ENCODE data around the gene TMEM109. TPM values are rescaled to one million over a fixed set of nuclear protein-coding genes. Genes with fewer than 3 reads are reported as not detected.

Gene TMEM109
- total RNA-seq, 4 donors from 2014 or later = 79.6 to 150 (median 88.7) TPM

DNA sequence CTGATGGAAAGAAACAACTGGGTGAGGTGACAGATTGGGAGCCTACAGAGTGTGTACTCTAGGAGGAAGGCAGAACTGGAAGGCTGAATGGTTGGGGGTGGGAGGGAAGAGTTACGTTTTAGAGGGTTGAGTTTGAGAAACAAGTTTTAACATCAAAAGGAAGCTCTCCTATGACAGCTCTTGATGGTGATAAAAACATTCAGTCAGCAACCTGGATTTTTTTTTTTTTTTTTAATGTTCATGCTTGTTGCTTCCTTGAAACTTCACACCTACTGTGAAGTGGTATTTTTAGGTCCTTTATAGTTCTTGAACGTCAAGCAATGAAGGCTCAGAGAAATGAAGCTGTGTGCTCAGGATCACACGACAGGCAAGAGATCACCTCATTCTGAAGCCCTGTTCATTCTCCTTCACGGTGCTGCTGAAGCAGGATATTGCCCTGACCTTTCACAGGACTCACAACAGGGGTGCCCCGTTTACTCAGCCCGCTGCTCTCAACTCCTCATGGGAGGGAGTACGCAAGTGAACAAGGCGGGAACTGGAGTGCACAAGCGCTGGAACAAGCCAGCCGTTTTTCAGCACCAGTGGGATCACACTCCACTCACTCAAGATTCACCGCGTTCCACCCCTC is 1.6 kb upstream of the TMEM109 start:
- no peak for DNase-seq (ENCODE audit: low spot score)
- TF ChIP-seq, protein P1, sequence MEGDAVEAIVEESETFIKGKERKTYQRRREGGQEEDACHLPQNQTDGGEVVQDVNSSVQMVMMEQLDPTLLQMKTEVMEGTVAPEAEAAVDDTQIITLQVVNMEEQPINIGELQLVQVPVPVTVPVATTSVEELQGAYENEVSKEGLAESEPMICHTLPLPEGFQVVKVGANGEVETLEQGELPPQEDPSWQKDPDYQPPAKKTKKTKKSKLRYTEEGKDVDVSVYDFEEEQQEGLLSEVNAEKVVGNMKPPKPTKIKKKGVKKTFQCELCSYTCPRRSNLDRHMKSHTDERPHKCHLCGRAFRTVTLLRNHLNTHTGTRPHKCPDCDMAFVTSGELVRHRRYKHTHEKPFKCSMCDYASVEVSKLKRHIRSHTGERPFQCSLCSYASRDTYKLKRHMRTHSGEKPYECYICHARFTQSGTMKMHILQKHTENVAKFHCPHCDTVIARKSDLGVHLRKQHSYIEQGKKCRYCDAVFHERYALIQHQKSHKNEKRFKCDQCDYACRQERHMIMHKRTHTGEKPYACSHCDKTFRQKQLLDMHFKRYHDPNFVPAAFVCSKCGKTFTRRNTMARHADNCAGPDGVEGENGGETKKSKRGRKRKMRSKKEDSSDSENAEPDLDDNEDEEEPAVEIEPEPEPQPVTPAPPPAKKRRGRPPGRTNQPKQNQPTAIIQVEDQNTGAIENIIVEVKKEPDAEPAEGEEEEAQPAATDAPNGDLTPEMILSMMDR (IDR thresholded peaks at IDR 0.05) = no peak
- ATAC-seq (ENCODE audit: low FRiP score) = no peak

- DNase-seq (ENCODE audit: low spot score) = no peak
Measured at GRCh38 chr11:60912851-60913528, 968 bp upstream of the TMEM109 start.

GRCh38 chr11:60914633-60915247 is 782 bp downstream of the TMEM109 start:
- no peak for DNase-seq (ENCODE audit: low spot score)

More at GRCh38 chr11:60912851-60913528, 968 bp upstream of the TMEM109 start:
- ATAC-seq (ENCODE audit: low FRiP score) = no peak
- TF ChIP-seq, protein P1 (IDR thresholded peaks at IDR 0.05) = no peak

DNA sequence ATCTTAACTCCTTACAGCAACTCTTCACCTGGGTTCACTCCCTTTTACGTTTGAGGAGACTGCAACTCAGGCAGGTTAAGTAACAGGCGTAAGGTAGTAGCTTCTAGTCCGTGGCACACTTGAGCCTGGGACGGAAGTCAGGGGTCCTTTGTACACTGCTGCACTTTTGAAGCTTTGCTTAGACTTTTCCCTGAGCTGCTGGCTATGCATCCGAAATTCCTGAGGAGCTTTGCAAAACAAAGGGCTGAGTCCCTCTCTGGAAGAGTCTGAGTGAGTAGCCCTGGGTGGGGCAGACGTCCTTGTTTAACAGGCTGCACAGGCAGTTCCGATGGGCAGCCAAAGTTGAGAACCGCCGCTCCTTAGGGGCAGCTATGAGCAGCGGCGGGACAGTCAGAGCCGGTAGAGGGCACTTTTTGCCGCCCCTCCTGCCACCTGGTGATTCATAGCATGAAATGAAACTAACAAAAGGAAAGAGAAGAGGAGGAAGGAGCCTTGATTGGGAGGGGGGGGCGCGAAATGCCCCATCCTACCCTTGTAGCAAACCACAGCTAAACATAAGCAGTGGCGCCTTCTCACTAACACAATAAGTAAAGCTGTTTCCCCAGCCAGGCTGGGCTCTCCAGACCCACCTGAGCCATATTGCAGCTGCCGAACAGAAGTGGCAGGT is 1.4 kb downstream of the TMEM109 start:
- TF ChIP-seq, protein P1 (IDR thresholded peaks at IDR 0.05) = no peak
- peak; percentile 67 for ATAC-seq (ENCODE audit: low FRiP score)
- no peak for DNase-seq (ENCODE audit: low spot score)

More at GRCh38 chr11:60914633-60915247, 782 bp downstream of the TMEM109 start:
- TF ChIP-seq, protein P1 (IDR thresholded peaks at IDR 0.05) = no peak
- ATAC-seq (ENCODE audit: low FRiP score) = peak; percentile 31

GRCh38 chr11:60916669-60917206 is 2.8 kb downstream of the TMEM109 start:
- ATAC-seq (ENCODE audit: low FRiP score) = no peak
- DNase-seq (ENCODE audit: low spot score) = no peak
- TF ChIP-seq, protein P1 (IDR thresholded peaks at IDR 0.05) = no peak

DNA sequence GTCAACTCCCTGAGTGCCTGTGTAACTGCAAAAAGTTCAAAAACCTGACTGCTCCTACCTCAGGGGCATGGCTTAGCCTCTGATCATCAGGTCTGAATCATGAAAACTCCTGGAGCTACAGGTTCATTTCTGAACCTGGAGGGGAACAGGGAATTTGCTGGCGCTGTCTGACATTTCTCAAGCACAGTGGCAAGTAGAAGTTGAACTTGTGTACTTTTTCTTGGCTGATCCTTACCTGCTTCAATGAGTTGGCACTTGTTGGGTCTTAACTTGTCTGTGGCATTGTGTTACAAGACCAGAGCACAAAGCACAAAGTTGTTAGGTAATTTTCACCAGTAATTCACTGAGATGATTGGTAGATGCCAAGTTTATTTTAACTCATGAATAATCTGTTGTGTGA is 3.3 kb downstream of the TMEM109 start:
- DNase-seq (ENCODE audit: low spot score) (no peak), ATAC-seq (ENCODE audit: low FRiP score) (no peak)
- TF ChIP-seq, protein P1 (IDR thresholded peaks at IDR 0.05) = no peak
